Smooth muscle cell (in vitro differentiated cells): ENCODE results near the gene HIP1R. TPM values are rescaled to one million over a fixed set of nuclear protein-coding genes. Genes with fewer than 3 reads are reported as not detected.

Experiments
- DNase-seq: peaks from one replicate; lab custom pipeline; 2025; ENCODE audit not compliant: unreplicated experiment; lab: John Stamatoyannopoulos, UW
- H2AFZ ChIP-seq: fragments of 200-600 bp; sonication (generic); 2 replicates; pipeline ENCODE4 v1.6.0; 2016; ENCODE audit warnings: antibody characterized with exemption, low read depth, mild to moderate bottlenecking
- H3F3A ChIP-seq: fragments of 200-600 bp; sonication (generic); 2 replicates; pipeline ENCODE4 v1.6.0; 2017; ENCODE audit warnings: antibody characterized with exemption, low read depth
- H3K27ac ChIP-seq: fragments of 200-600 bp; sonication (generic); 2 replicates; pipeline ENCODE4 v1.5.1; 2016; ENCODE audit warnings: low read depth, mild to moderate bottlenecking
- H3K27me3 ChIP-seq: fragments of 200-600 bp; sonication (generic); 2 replicates; pipeline ENCODE4 v1.6.1; 2016; ENCODE audit warnings: low read depth, mild to moderate bottlenecking
- H3K36me3 ChIP-seq: fragments of 200-600 bp; sonication (generic); 2 replicates; pipeline ENCODE4 v1.5.1; 2016; ENCODE audit warnings: low read depth
- H3K4me1 ChIP-seq: fragments of 200-600 bp; sonication (generic); 2 replicates; pipeline ENCODE4 v1.5.1; 2016; ENCODE audit warnings: low read depth
- H3K4me2 ChIP-seq: fragments of 200-600 bp; sonication (generic); 2 replicates; pipeline ENCODE4 v1.6.0; 2016; ENCODE audit warnings: mild to moderate bottlenecking
- H3K4me3 ChIP-seq: fragments of 200-600 bp; sonication (generic); 2 replicates; pipeline ENCODE4 v1.5.1; 2016; ENCODE audit warnings: mild to moderate bottlenecking
- H3K79me2 ChIP-seq: fragments of 200-600 bp; sonication (generic); 2 replicates; pipeline ENCODE4 v1.6.0; 2016; ENCODE audit warnings: low read depth, mild to moderate bottlenecking
- H3K9ac ChIP-seq: fragments of 200-600 bp; sonication (generic); 2 replicates; pipeline ENCODE4 v1.6.0; 2016; ENCODE audit warnings: low read depth
- H3K9me3 ChIP-seq: fragments of 200-600 bp; sonication (generic); replicated peaks from 2 replicates; pipeline ENCODE4 v1.5.1; 2016; ENCODE audit warnings: low read depth
- H4K20me1 ChIP-seq: fragments of 200-600 bp; sonication (generic); 2 replicates; pipeline ENCODE4 v1.6.0; 2016; ENCODE audit warnings: low read depth
- CTCF ChIP-seq: fragments of 200-600 bp; sonication (generic); IDR thresholded peaks from 2 replicates; pipeline ENCODE4 v1.5.1; 2017; ENCODE audit warnings: borderline replicate concordance, mild to moderate bottlenecking, antibody characterized with exemption; ENCODE audit not compliant: insufficient read depth, poor library complexity, severe bottlenecking
- WGBS: methylation state at CpG from one replicate; pipeline ENCODE4 v1.1.7; 2016; ENCODE audit warnings: low lambda C conversion rate; 5-methylcytosine and 5-hydroxymethylcytosine counted together
- polyA plus RNA-seq: library from polyadenylated mRNA; unstranded; fragments of >200 nt; fragmentation: Nextera tagmentation; extraction: Ambion mirVana; gene quantifications from 2 replicates; pipeline ENCODE4 v1.2.1, GENCODE V29; 2016
- total RNA-seq: library from RNA; depleted of rRNA; stranded (reverse); fragments of >200 nt; gene quantifications from 2 replicates; pipeline ENCODE4 v1.2.3, GENCODE V29; 2014

HIP1R gene
- total and polyA plus RNA-seq, 2 experiments from 2014 or later: 6.0 to 27.8 TPM

- DNase-seq: no peak
- Histone ChIP-seq H4K20me1 (no peaks in the 10 kb centered on the region), H3K4me1 (no peaks in the 10 kb centered on the region), H3K27me3 (peaks cover 4% of the 10 kb centered on the region), H2AFZ (no peak overlapping the region), H3K4me2 (no peak overlapping the region), H3K9me3 (no peaks in the 10 kb centered on the region), H3F3A (no peaks in the 10 kb centered on the region), H3K79me2 (no peaks in the 10 kb centered on the region), H3K4me3 (no peak overlapping the region), H3K36me3 (no peaks in the 10 kb centered on the region), H3K27ac (no peak overlapping the region), H3K9ac (no peak overlapping the region)
- TF ChIP-seq CTCF: no peak
- 60% methylated on average over 5 of the region's 5 CpGs for WGBS
Measured at GRCh38 chr12:122827258-122827657, 8.0 kb upstream of the HIP1R start.

GRCh38 chr12:122830517-122831214 is 4.6 kb upstream of the HIP1R start:
- Histone ChIP-seq H3K27me3 (peaks cover 4% of the 10 kb centered on the region), H2AFZ (no peak overlapping the region), H3K9ac (no peak overlapping the region), H3K4me3 (no peak overlapping the region), H3K79me2 (no peaks in the 10 kb centered on the region), H3K36me3 (no peaks in the 10 kb centered on the region), H3K4me1 (peaks cover 3% of the 10 kb centered on the region), H4K20me1 (no peaks in the 10 kb centered on the region), H3K4me2 (no peak overlapping the region), H3F3A (no peaks in the 10 kb centered on the region), H3K27ac (no peak overlapping the region), H3K9me3 (no peaks in the 10 kb centered on the region)
- WGBS: 76% methylated on average over 7 of the region's 7 CpGs
- TF ChIP-seq CTCF: no peak
- no peak for DNase-seq

GRCh38 chr12:122834104-122834920 is 945 bp upstream of the HIP1R start:
- TF ChIP-seq CTCF: no peak
- WGBS: 14% methylated on average over 20 of the region's 21 CpGs
- Histone ChIP-seq H3K4me3 (peak overlapping the region; percentile 65), H3K4me2 (peak overlapping the region; percentile 80), H3K4me1 (peaks cover 6% of the 10 kb centered on the region), H3K9ac (no peak overlapping the region), H3K79me2 (no peaks in the 10 kb centered on the region), H4K20me1 (no peaks in the 10 kb centered on the region), H3K9me3 (no peaks in the 10 kb centered on the region), H3K36me3 (no peaks in the 10 kb centered on the region), H3F3A (no peaks in the 10 kb centered on the region), H3K27me3 (peaks cover 7% of the 10 kb centered on the region), H3K27ac (no peak overlapping the region), H2AFZ (peak overlapping the region; percentile 56)
- DNase-seq: no peak

GRCh38 chr12:122835750-122836026 is 431 bp downstream of the HIP1R start:
- 0% methylated on average over 2 of the region's 43 CpGs for WGBS
- H3K27ac ChIP-seq: no peak overlapping the region

More at GRCh38 chr12:122835750-122836026, 431 bp downstream of the HIP1R start:
- H3F3A ChIP-seq: no peaks in the 10 kb centered on the region
- peak overlapping the region; percentile 40 for H3K9ac ChIP-seq
- H4K20me1 ChIP-seq: no peaks in the 10 kb centered on the region
- H3K4me1 ChIP-seq: peaks cover 11% of the 10 kb centered on the region
- H3K4me3 ChIP-seq: peak overlapping the region; percentile 65
- no peaks in the 10 kb centered on the region for H3K79me2 ChIP-seq
- DNase-seq: no peak
- H3K9me3 ChIP-seq: no peaks in the 10 kb centered on the region
- peaks cover 7% of the 10 kb centered on the region for H3K27me3 ChIP-seq
- H3K36me3 ChIP-seq: no peaks in the 10 kb centered on the region
- peak overlapping the region; percentile 77 for H2AFZ ChIP-seq
- no peak for TF ChIP-seq CTCF
- H3K4me2 ChIP-seq: peak overlapping the region; percentile 99
